Osteocyte (in vitro differentiated cells): Measurements from ENCODE around the gene PPM1G. TPM values are rescaled to one million over a fixed set of nuclear protein-coding genes. Genes with fewer than 3 reads are reported as not detected.
A peak's percentile ranks its signal among the peaks of the same experiment; 100 is the strongest.

Experiments
- DNase-seq: peaks from one replicate; pipeline ENCODE4 v3.0.0; 2021; ENCODE audit warnings: mixed read lengths; ENCODE audit not compliant: unreplicated experiment; ENCODE audit errors: extremely low spot score
- H3K27ac Mint-ChIP-seq: one replicate; pipeline ENCODE4 v1.8.0; 2021; ENCODE audit warnings: mild to moderate bottlenecking, mixed read lengths; ENCODE audit not compliant: unreplicated experiment
- H3K27me3 Mint-ChIP-seq: one replicate; pipeline ENCODE4 v1.8.0; 2021; ENCODE audit warnings: mixed read lengths; ENCODE audit not compliant: unreplicated experiment
- H3K36me3 Mint-ChIP-seq: one replicate; pipeline ENCODE4 v1.8.0; 2021; ENCODE audit warnings: mixed read lengths; ENCODE audit not compliant: unreplicated experiment
- H3K4me1 Mint-ChIP-seq: one replicate; pipeline ENCODE4 v1.8.0; 2021; ENCODE audit warnings: mixed read lengths; ENCODE audit not compliant: unreplicated experiment
- H3K4me3 Mint-ChIP-seq: one replicate; pipeline ENCODE4 v1.8.0; 2021; ENCODE audit warnings: mild to moderate bottlenecking, moderate library complexity, mixed read lengths; ENCODE audit not compliant: unreplicated experiment
- H3K9me3 Mint-ChIP-seq: one replicate; pipeline ENCODE4 v1.8.0; 2021; ENCODE audit warnings: mixed read lengths; ENCODE audit not compliant: unreplicated experiment
- total RNA-seq: library from RNA; stranded (reverse); gene quantifications from 2 replicates; pipeline ENCODE4 v1.2.1, GENCODE V29; 2021
- TF ChIP-seq, protein P1 (sequence below): fragments of 200-600 bp; sonication (generic); IDR thresholded peaks from 2 replicates; pipeline ENCODE4 v1.5.0; 2021; ENCODE audit warnings: antibody characterized with exemption, mild to moderate bottlenecking, moderate library complexity

The PPM1G gene
- total RNA-seq, 1 donor from 2014 or later, result 70.7 TPM

GRCh38 chr2:27370816-27371620, 38.4 kb downstream of the PPM1G start:
- H3K27ac Mint-ChIP-seq, result peak overlapping the region; percentile 91
- TF ChIP-seq, protein P1, sequence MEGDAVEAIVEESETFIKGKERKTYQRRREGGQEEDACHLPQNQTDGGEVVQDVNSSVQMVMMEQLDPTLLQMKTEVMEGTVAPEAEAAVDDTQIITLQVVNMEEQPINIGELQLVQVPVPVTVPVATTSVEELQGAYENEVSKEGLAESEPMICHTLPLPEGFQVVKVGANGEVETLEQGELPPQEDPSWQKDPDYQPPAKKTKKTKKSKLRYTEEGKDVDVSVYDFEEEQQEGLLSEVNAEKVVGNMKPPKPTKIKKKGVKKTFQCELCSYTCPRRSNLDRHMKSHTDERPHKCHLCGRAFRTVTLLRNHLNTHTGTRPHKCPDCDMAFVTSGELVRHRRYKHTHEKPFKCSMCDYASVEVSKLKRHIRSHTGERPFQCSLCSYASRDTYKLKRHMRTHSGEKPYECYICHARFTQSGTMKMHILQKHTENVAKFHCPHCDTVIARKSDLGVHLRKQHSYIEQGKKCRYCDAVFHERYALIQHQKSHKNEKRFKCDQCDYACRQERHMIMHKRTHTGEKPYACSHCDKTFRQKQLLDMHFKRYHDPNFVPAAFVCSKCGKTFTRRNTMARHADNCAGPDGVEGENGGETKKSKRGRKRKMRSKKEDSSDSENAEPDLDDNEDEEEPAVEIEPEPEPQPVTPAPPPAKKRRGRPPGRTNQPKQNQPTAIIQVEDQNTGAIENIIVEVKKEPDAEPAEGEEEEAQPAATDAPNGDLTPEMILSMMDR, result no peak
- H3K27me3 Mint-ChIP-seq, result no peaks in the 10 kb centered on the region
- H3K9me3 Mint-ChIP-seq, result no peaks in the 10 kb centered on the region
- H3K36me3 Mint-ChIP-seq, result peaks cover 33% of the 10 kb centered on the region
- DNase-seq, result no peak
- peaks cover 26% of the 10 kb centered on the region for H3K4me1 Mint-ChIP-seq
- H3K4me3 Mint-ChIP-seq, result peak overlapping the region; percentile 98

GRCh38 chr2:27370026-27370815, 39.2 kb downstream of the PPM1G start, which contains the start of the genes EIF2B4 and SNX17:
Gene EIF2B4, minus strand, starts transcription at chr2:27370338. Its CDS starts 24 bp downstream, at chr2:27370314.
Gene SNX17, plus strand, starts transcription at chr2:27370616. Its CDS starts 128 bp downstream, at chr2:27370744.
- peak; percentile 100 for DNase-seq
- Mint-ChIP-seq H3K27ac (peak within 1 kb of the TSS; percentile 96), H3K4me3 (peak within 1 kb of the TSS; percentile 98), H3K27me3 (no peaks in the 10 kb centered on the region), H3K9me3 (no peaks in the 10 kb centered on the region), H3K4me1 (peaks cover 26% of the 10 kb centered on the region), H3K36me3 (peaks cover 30% of the 10 kb centered on the region)
- TF ChIP-seq, protein P1, result peak; percentile 89

DNA sequence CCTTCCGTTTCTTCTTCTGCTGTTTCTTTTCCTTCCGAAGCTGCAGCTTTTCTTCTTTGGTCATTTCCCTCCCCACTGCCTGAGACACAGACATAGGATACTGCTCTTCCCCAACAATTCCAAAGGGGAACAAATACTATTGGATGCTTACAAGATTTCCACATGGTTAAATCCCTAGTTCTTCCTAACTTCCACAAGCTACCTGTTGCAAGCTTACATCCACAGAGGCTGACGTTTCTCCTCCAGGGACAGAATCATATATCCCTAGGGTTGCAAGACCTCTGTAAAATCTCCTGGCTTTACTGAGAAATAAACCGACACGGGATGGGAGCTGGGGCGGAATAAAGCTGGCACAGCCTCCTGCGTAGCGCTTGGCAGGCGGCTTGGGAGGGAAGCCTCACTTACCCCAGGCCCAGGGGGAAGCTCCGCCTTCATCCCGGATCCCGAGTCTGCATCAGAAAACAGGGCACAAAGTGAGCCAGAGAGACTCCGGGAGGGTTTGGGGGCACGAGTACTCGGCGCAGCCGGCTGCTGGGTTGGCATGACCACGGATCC, 39.8 kb downstream of the PPM1G start:
- Mint-ChIP-seq H3K27me3 (no peaks in the 10 kb centered on the region), H3K36me3 (peaks cover 29% of the 10 kb centered on the region), H3K4me3 (peak overlapping the region; percentile 98), H3K4me1 (peaks cover 26% of the 10 kb centered on the region), H3K27ac (peak overlapping the region; percentile 96), H3K9me3 (no peaks in the 10 kb centered on the region)
- DNase-seq, result no peak
- TF ChIP-seq, protein P1, result no peak

- H3K4me3 Mint-ChIP-seq, result no peak overlapping the region
- no peaks in the 10 kb centered on the region for H3K9me3 Mint-ChIP-seq
- peaks cover 4% of the 10 kb centered on the region for H3K4me1 Mint-ChIP-seq
- no peak overlapping the region for H3K27ac Mint-ChIP-seq
- H3K36me3 Mint-ChIP-seq, result peaks cover 22% of the 10 kb centered on the region
- TF ChIP-seq, protein P1, result no peak
- no peak for DNase-seq
- H3K27me3 Mint-ChIP-seq, result no peaks in the 10 kb centered on the region
Observed at GRCh38 chr2:27363933-27364332, 45.5 kb downstream of the PPM1G start.
